ENCODE data around the gene SH3RF3. TPM values are rescaled to one million over a fixed set of nuclear protein-coding genes. Genes with fewer than 3 reads are reported as not detected.

The SH3RF3 gene
- total RNA-seq, 4 donors from 2014 or later: 2.4 to 5.5 (median 2.9) TPM

DNA sequence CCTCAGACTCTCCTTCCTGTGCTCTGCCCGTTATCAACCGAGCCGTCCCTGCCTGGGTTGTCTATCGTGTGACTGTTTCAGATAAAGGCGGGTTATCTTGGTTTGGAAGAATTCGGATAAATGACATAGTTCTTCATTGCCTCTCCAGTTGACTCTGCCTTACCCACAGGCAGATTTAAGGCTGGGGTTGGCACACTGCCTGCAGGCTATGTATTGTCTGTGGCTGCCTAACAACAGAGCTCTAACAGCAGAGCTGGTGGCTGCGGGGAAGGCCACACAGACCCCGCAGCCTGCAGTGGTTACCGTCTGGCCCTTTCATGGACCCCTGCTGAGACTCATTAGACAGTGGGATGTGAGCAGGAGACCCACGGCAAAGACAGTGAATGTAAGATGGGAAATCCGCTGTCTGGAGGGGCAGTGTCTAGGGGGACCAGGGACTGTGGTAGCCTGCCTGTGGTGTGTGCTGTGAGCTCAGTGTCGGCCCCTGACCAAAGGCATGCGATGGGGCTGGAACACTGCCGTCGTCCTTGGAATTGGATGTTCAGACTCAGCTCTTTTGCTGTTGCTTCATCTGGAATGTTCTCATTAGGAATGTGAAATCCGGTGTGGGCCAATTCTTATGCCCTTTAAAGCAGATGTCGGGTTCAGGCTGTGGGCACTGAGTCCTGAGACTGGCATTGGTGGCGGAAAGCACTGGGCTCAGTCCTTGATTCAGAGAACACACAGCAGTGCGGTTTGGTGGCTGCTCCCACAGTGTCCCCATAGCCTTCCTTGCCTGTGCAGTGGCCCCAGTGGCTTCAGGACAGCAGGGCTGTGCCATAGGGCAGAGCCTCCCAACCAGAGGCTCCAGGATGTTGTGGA, 44.5 kb downstream of the SH3RF3 start:
- TF ChIP-seq POLR2A (IDR thresholded peaks at IDR 0.05) (peak in 1 of 4 donors; percentile 8), CTCF (IDR thresholded peaks at IDR 0.05) (no peak)
- H3K4me1 ChIP-seq: peaks cover 0 to 56% (median 27%) of the 10 kb centered on the region in 3 donors
- intact Hi-C loops (cut with DNase I): no loop called here
- H3K27ac ChIP-seq: peak overlapping the region; percentile 74 to 92 (median 82)
- H3K4me3 ChIP-seq: no peak overlapping the region
- 71 to 77% methylated on average over 13 to 16 of the region's 19 CpGs for WGBS, 2 donors
- DNase-seq: no peak
- no peaks in the 10 kb centered on the region for H3K36me3 ChIP-seq
- peaks cover 0 to 4% (median 0%) of the 10 kb centered on the region in 4 donors for H3K27me3 ChIP-seq
- no peaks in the 10 kb centered on the region for H3K9me3 ChIP-seq

DNA sequence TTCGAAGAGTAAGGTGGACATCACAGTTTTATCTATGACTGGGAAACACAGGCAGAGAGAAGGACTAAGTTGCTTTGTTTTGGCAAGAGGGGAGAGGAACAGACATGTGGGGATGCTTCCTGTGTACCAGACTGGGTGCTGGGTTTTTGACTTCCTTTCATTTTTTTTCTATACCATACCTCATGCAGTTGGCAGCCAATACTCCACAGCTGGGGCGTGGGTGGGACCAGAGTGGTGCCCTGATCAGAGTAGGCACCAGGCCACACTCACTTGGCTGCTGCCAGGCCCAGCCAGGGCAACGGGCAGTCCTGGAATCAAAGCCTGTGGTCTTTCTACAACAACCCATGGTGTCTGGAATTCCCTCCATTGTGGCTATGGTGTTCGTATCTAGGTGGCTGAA, 45.2 kb downstream of the SH3RF3 start:
- H3K4me3 ChIP-seq: no peak overlapping the region
- intact Hi-C loops (cut with DNase I): no loop called here
- H3K27me3 ChIP-seq: peaks cover 0 to 4% (median 0%) of the 10 kb centered on the region in 4 donors
- peaks cover 0 to 52% (median 27%) of the 10 kb centered on the region in 3 donors for H3K4me1 ChIP-seq
- no peak for TF ChIP-seq POLR2A (IDR thresholded peaks at IDR 0.05)
- no peak for TF ChIP-seq CTCF (IDR thresholded peaks at IDR 0.05)
- H3K27ac ChIP-seq: peak overlapping the region; percentile 74 to 92 (median 82)
- H3K9me3 ChIP-seq: no peaks in the 10 kb centered on the region
- H3K36me3 ChIP-seq: no peaks in the 10 kb centered on the region
- DNase-seq: no peak
- WGBS, 2 donors: 68 to 73% methylated on average over 2 to 4 of the region's 4 CpGs

DNA sequence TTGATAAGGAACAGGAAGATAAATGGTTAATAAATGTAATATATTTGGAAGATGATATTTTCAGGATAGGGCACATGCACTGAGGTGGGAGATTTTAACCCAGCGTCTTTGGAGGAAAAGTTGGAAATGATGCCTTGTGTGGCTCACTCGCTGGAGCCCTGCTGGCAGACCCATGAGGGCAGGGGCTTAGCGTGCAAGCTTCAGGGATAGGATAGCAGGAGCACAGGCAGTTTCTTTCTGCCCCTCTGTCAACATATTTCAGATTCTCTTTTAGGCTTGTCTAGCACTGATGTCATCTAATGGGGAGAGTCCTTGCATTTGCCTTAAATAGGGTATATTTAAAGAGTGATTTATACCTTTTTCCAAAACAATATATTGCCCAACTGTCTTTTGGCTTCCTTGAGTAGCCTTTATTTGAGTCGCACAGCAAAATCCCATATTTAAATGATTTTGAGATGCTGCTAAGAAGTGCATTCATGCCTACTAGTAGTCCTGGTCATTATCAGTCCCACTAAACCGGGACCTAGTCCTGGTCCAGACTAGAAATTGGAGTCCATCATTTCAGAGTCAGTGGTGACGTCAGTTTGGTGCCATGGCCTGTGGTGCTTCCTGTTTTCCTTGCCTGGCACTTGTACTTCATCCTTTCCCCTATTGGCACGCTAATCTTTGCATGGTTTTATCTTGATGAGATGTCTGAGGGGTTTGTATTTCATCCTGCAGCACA, 45.8 kb downstream of the SH3RF3 start:
- H3K27ac ChIP-seq: peak overlapping the region in 3 of 4 donors; percentile 74 to 92 (median 89)
- peaks cover 0 to 4% (median 0%) of the 10 kb centered on the region in 4 donors for H3K27me3 ChIP-seq
- H3K4me3 ChIP-seq: no peak overlapping the region
- peaks cover 0 to 52% (median 27%) of the 10 kb centered on the region in 3 donors for H3K4me1 ChIP-seq
- DNase-seq: no peak
- TF ChIP-seq POLR2A (IDR thresholded peaks at IDR 0.05) (no peak), CTCF (IDR thresholded peaks at IDR 0.05) (no peak)
- intact Hi-C loops (cut with DNase I): no loop called here
- WGBS, 2 donors: 80 to 88% methylated on average over 7 of the region's 7 CpGs
- no peaks in the 10 kb centered on the region for H3K36me3 ChIP-seq
- no peaks in the 10 kb centered on the region for H3K9me3 ChIP-seq

- no peak overlapping the region for H3K4me3 ChIP-seq
- H3K27ac ChIP-seq: no peak overlapping the region
- 52 to 57% methylated on average over 3 of the region's 3 CpGs for WGBS, 2 donors
- peaks cover 0 to 52% (median 27%) of the 10 kb centered on the region in 3 donors for H3K4me1 ChIP-seq
- H3K27me3 ChIP-seq: peaks cover 0 to 4% (median 0%) of the 10 kb centered on the region in 4 donors
- TF ChIP-seq CTCF (IDR thresholded peaks at IDR 0.05) (no peak), POLR2A (IDR thresholded peaks at IDR 0.05) (no peak)
- DNase-seq: no peak
- no peaks in the 10 kb centered on the region for H3K36me3 ChIP-seq
- intact Hi-C loops (cut with DNase I): no loop called here
- H3K9me3 ChIP-seq: no peaks in the 10 kb centered on the region
Measured at GRCh38 chr2:109175350-109175678, 46.3 kb downstream of the SH3RF3 start.

DNA sequence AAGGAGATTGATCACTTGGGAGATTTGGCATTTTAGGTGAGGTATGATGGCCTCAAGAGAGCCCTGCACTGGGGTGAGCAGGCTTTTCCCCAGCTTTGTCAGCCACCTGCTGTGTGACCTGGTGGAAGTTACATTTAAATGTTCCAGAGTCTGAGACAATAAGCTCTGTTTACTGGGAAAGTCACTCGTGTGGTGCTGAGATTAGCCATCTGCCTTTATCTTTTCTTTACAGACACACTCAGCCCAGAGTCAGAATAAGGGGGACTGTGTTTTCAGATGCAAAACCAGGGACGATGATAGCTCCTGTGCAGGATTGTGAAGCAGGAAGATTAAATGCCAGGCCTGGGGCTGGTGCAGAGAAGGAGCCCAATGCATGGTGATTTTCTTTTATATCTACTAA, 47.9 kb downstream of the SH3RF3 start:
- Histone ChIP-seq H3K36me3 (no peaks in the 10 kb centered on the region), H3K27ac (no peak overlapping the region), H3K9me3 (no peaks in the 10 kb centered on the region), H3K4me3 (no peak overlapping the region), H3K4me1 (peaks cover 0 to 37% (median 23%) of the 10 kb centered on the region in 3 donors), H3K27me3 (no peaks in the 10 kb centered on the region)
- TF ChIP-seq POLR2A (IDR thresholded peaks at IDR 0.05): no peak
- no peak for TF ChIP-seq CTCF (IDR thresholded peaks at IDR 0.05)
- intact Hi-C loops (cut with DNase I): no loop called here
- WGBS, 2 donors: 73 to 77% methylated on average over 2 of the region's 2 CpGs
- no peak for DNase-seq
